Duodenal mucosa (tissue), 2 donors: ENCODE data around the gene SEC14L5.
"Not testable (repeated sequence)": the region's sequence is repeated elsewhere in the genome, so short reads cannot be mapped to it uniquely, and the experiment has no call there.

ENCODE experiments used
- H3K27ac ChIP-seq: one replicate; pipeline ENCODE4 v1.7.0; 2013; ENCODE audit warnings: low read depth, low read length
- H3K27me3 ChIP-seq, 2 donors: one replicate each; pipeline ENCODE4 v1.7.0; 2013; ENCODE audit warnings: low read length in 2 of 2, control low read depth in 1 of 2; ENCODE audit not compliant: insufficient read depth in 2 of 2, control insufficient read depth in 1 of 2
- H3K36me3 ChIP-seq, 2 donors: one replicate each; pipeline ENCODE4 v1.7.0; 2013; ENCODE audit warnings: low read length in 2 of 2, control low read depth in 1 of 2; ENCODE audit not compliant: insufficient read depth in 2 of 2, control insufficient read depth in 1 of 2
- H3K4me1 ChIP-seq, 2 donors: one replicate each; pipeline ENCODE4 v1.7.0; 2013; ENCODE audit warnings: low read length in 2 of 2, control low read depth in 1 of 2; ENCODE audit not compliant: insufficient read depth in 2 of 2, control insufficient read depth in 1 of 2
- H3K4me3 ChIP-seq, 2 donors: one replicate each; pipeline ENCODE4 v1.7.0; 2013; ENCODE audit warnings: low read length in 2 of 2, low read depth in 1 of 2
- H3K9ac ChIP-seq, 2 donors: one replicate each; pipeline ENCODE4 v1.7.0; 2013; ENCODE audit warnings: low read length in 2 of 2, low read depth in 1 of 2
- H3K9me3 ChIP-seq, 2 donors: one replicate each; pipeline ENCODE4 v1.7.0; 2013; ENCODE audit warnings: low read length in 2 of 2, control low read depth in 1 of 2; ENCODE audit not compliant: control insufficient read depth in 1 of 2

Gene SEC14L5

DNA sequence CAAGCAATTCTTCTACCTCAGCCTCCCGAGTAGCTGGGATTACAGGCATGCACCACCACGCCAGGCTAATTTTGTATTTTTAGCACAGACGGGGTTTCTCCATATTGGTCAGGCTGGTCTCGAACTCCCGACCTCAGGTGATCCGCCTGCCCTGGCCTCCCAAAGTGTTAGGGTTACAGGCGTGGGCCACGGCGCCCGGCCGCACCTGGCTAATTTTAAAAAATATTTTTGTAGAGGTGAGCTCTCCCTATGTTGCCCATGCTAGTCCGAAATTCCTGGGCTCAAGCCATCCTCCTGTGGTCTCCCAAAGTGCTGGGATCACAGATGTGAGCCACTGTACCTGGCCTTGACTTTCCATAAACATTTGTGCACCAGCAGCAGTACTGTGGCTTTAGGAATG lies 10.1 kb downstream of the SEC14L5 start:
- H3K9me3 ChIP-seq, H3K27me3 ChIP-seq, H3K36me3 ChIP-seq, H3K4me3 ChIP-seq, H3K4me1 ChIP-seq, H3K9ac ChIP-seq, H3K27ac ChIP-seq: not testable (repeated sequence)

- Histone ChIP-seq H3K36me3 (no peaks in the 10 kb centered on the region), H3K9me3 (no peaks in the 10 kb centered on the region), H3K4me1 (no peaks in the 10 kb centered on the region), H3K4me3 (no peak overlapping the region), H3K27me3 (peaks cover 0 to 4% of the 10 kb centered on the region in 2 donors), H3K9ac (no peak overlapping the region), H3K27ac (no peak overlapping the region)
Observed at GRCh38 chr16:4968879-4969483, 10.9 kb downstream of the SEC14L5 start.

DNA sequence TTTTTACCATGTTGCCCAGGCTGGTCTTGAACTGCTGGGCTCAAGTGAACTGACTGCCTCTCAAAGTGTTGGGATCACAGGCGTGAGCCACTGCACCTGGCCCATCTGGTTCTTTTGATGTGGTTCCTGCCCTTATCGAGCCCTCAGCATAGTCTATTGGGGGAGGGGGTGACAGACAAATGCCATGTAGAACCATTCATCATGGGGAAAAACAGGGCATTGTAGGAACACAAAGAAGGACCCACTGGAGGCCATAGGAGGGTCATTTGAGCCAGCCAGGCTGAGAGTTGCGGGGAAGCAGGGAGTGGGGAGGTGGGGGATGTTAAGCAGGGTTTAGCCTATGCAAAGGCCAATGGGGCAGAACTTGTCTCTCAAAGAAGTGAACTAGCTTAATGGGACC lies 11.9 kb downstream of the SEC14L5 start:
- Histone ChIP-seq H3K36me3 (no peaks in the 10 kb centered on the region), H3K4me1 (no peaks in the 10 kb centered on the region), H3K9ac (no peak overlapping the region), H3K27me3 (peaks cover 0 to 4% of the 10 kb centered on the region in 2 donors), H3K27ac (no peak overlapping the region), H3K9me3 (no peaks in the 10 kb centered on the region), H3K4me3 (no peak overlapping the region)

GRCh38 chr16:4972938-4973587 lies 14.9 kb downstream of the SEC14L5 start:
- Histone ChIP-seq H3K9ac (no peak overlapping the region), H3K27ac (no peak overlapping the region), H3K36me3 (no peaks in the 10 kb centered on the region), H3K9me3 (no peaks in the 10 kb centered on the region), H3K27me3 (peaks cover 0 to 4% of the 10 kb centered on the region in 2 donors), H3K4me1 (no peaks in the 10 kb centered on the region), H3K4me3 (no peak overlapping the region)

DNA sequence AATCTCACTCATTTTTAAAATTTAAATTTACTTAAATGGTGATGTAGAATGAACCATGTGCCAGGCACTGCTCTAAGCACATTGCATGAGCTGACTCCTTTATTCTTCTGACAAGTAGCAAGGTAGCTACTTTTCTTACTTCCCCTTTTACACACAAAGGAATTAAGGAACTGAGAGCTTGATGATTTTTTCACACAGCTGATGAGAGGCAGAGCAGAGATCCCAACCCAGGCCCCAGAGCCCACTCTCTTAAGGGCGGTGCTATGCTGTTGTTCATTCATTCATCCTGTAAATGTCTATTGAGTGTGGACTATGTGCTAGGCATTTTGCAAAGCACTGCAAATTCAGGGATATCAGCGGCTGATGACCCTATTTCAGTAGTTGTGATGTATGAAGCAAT lies 17.9 kb downstream of the SEC14L5 start:
- Histone ChIP-seq H3K4me3 (no peak overlapping the region), H3K9ac (no peak overlapping the region), H3K4me1 (no peaks in the 10 kb centered on the region), H3K9me3 (no peaks in the 10 kb centered on the region), H3K27ac (no peak overlapping the region), H3K27me3 (peaks cover 0 to 4% of the 10 kb centered on the region in 2 donors), H3K36me3 (no peaks in the 10 kb centered on the region)

- Histone ChIP-seq H3K4me3 (no peak overlapping the region), H3K27ac (no peak overlapping the region), H3K27me3 (peaks cover 0 to 4% of the 10 kb centered on the region in 2 donors), H3K36me3 (no peaks in the 10 kb centered on the region), H3K9me3 (no peaks in the 10 kb centered on the region), H3K4me1 (no peaks in the 10 kb centered on the region), H3K9ac (no peak overlapping the region)
Observed at GRCh38 chr16:4976611-4977145, 18.5 kb downstream of the SEC14L5 start.

- Histone ChIP-seq H3K9ac (no peak overlapping the region), H3K9me3 (no peaks in the 10 kb centered on the region), H3K36me3 (no peaks in the 10 kb centered on the region), H3K4me3 (no peak overlapping the region), H3K4me1 (no peaks in the 10 kb centered on the region), H3K27ac (no peak overlapping the region), H3K27me3 (no peaks in the 10 kb centered on the region)
Observed at GRCh38 chr16:4979164-4979563, 21.0 kb downstream of the SEC14L5 start.

- no peaks in the 10 kb centered on the region for H3K36me3 ChIP-seq
- H3K9ac ChIP-seq = no peak overlapping the region
- H3K4me1 ChIP-seq = no peaks in the 10 kb centered on the region
- H3K4me3 ChIP-seq = no peak overlapping the region
- H3K27me3 ChIP-seq = no peaks in the 10 kb centered on the region
- no peaks in the 10 kb centered on the region for H3K9me3 ChIP-seq
- H3K27ac ChIP-seq = no peak overlapping the region
Observed at GRCh38 chr16:4979736-4980660, 21.9 kb downstream of the SEC14L5 start.

DNA sequence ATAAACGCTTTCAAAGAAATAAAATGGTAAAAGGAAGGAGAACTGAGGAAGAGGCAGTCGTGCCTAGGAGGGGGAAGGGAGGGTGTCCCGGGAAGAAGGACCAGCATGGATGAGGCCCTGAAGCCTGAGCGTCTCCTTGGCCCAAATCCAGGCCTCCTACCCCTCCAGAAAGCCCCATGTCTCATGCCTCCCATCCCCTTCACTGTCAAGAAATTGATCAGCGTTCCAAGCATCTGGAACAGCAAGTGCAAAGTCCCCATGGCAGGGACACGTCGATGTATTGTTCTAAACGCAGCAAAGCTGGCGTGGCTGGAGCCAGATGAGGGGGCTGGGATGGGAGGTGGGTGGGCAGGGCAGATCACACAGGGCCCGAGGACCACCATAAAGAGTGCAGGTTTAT lies 22.6 kb downstream of the SEC14L5 start:
- no peak overlapping the region for H3K4me3 ChIP-seq
- no peak overlapping the region for H3K9ac ChIP-seq
- no peaks in the 10 kb centered on the region for H3K27me3 ChIP-seq
- H3K9me3 ChIP-seq = no peaks in the 10 kb centered on the region
- no peaks in the 10 kb centered on the region for H3K36me3 ChIP-seq
- no peak overlapping the region for H3K27ac ChIP-seq
- no peaks in the 10 kb centered on the region for H3K4me1 ChIP-seq

DNA sequence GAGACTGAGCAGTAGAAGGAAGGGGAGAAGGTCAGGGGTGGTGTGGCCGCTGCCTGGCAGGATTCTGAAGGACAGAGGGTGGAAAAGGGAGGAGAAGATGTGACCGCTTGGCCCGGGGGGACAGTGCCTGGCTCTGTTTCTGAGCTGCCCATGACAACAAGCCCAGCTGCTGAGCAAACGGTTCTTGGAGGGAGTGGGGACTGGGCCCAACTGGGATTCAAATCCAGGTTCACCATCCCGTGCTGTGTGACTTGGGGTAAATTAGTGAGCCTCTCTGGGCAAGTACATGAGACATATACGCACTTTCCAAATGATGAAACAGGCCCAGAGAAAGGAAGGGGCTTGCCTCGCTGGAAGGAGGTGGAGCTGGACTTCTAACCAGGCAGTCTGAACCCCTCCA lies 23.3 kb downstream of the SEC14L5 start:
- no peak overlapping the region for H3K9ac ChIP-seq
- no peaks in the 10 kb centered on the region for H3K36me3 ChIP-seq
- H3K4me3 ChIP-seq = no peak overlapping the region
- H3K4me1 ChIP-seq = no peaks in the 10 kb centered on the region
- H3K9me3 ChIP-seq = no peaks in the 10 kb centered on the region
- H3K27ac ChIP-seq = no peak overlapping the region
- peaks cover 0 to 3% of the 10 kb centered on the region in 2 donors for H3K27me3 ChIP-seq
